Stimulated activated CD4-positive, alpha-beta T cell treated with anti-CD3 and anti-CD28 coated beads, Interleukin-1b, Interleukin-23, amount 100 ng/mL, for 48 hours (primary cell): Measurements from ENCODE around the gene MAEA.
A peak's percentile ranks its signal among the peaks of the same experiment; 100 is the strongest.

Experiments used
- DNase-seq: peaks from one replicate; pipeline ENCODE4 v3.0.0-alpha.2; 2020

Gene MAEA

DNA sequence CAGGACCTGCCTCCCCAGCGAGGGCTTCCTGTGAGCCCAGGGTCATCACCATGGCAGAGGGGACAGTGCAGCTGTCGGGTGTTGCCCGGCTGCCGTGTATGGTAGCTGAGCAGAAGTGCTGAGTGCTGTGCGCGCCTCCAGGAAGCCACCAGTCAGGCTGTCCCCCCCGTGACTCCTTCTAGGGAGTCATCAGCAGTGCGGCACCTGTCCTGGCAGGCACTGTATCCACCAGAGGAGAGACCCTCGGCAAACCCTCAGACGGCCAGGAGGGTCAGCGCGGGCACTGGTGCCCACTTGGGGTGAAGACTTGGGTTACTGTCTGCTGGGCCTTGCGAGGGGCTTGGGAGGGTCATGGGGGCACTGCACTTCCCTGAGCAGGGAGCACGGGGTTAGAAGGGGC, 65.7 kb downstream of the MAEA start:
- no peak for DNase-seq

DNA sequence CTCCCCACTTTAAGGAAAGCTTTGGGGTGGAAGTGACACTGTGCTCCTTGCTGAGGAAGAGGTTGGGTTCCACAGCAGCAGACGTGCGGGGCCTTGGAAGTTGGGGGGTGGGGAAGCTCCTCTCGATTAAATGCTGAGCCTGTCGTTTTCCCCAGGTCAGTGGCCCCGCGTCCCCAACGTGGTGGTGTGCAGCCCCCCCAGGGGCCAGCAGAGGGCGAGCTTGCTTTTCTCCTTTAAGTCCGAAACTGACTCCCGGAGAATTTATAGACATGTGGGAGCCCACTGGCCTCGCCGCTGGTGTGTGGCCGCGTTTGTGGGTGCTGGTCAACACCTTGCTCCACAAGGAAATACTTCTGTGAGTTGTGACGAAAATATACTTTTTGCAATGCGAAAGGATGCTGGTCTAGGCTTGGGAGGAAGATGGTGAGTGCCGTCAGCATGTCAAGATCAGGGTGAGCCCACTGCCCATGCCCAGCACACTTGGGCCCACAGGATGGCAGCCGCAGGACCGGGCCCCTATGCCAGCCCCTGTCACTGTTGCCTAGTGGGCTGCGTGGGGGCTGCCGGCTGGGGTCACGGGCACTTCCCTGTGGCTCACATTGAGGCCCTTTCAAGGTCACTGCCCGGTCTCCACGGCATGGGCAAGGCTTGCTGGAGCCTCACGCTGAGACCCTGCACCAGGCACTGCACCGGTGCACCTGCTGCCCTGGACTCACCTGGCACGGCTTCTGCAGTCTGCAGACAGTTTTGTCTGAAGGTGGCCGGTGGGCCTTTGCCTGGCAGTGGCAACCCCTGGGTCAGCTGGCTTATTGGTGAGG, 66.7 kb downstream of the MAEA start:
- DNase-seq, result peak; percentile 25

DNA sequence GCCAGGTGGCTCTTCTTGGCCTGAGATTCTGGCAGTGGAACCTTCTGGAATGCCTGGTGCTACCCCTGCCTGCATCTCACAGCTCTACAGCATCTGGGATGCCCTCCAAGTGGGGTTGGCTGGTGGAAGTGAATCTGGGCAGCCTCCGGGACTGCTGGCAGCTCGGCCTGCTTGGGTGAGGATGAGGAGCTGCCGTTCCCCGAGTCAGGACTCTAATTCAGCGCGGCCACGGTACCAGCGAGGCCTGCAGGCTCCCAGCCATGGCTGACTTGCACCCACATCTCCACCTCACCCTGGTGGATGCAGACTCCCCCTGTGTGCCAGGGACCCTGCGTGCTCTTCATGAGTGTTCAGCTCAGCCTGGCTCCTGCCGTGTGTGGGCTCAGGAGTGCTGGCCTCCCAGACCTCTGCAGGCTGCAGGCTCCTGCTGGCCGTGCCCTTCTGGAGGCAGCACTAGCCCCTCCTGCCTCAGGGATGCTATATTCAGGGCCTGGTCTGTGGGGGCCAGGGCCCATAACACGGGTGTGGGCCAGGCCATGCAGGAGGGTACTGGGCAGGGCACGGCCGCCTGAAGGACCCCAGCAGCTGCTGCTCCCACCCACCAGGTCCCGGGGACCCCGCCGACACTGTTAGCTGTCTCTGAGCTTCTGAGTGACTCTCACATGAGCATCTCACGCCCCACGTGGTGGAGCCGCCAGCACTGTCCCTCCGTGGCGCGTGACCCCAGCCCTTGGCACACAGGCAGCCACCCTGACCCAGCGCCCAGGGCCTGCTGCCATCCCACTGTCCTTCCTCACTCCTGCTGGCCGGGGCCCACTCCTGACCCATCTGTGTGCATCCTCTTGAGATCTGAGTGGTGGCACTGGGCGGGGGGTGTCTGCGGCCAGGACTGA, 67.9 kb downstream of the MAEA start:
- DNase-seq, result no peak

DNA sequence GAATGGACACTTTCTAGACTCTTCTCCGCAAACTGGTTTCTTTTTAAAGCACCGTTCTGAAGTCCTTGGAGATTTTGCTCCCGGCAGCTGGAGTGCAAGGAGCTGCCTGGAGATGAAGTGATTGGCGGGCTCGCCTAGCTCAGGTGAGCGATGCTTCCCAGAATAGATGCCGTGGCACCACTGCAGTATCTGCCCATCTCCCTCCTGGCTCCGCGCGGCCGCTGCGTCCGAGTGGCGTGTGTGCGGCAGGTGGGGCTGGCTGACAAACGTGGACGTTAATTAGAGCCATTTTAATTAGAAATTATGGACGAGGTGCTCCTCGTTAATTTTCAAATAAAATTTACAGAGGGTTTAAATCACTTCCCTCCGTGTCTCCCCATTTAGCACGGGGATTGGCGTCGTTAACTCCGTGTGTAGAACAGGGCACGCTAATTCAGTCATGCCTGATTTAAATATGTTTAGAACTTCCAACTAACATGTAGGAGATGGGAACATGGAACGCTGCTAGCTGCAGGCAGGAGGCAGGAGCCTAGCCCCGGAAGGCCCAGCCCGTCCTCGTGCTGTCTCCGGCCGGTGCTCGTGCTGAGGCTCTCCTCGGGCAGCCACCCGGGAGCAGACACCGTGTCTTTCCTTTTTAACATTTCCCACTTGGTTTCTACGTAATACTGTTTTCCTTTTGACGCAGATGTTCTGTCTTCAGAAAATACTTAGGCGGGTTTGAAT, 68.9 kb downstream of the MAEA start:
- DNase-seq, result no peak

DNA sequence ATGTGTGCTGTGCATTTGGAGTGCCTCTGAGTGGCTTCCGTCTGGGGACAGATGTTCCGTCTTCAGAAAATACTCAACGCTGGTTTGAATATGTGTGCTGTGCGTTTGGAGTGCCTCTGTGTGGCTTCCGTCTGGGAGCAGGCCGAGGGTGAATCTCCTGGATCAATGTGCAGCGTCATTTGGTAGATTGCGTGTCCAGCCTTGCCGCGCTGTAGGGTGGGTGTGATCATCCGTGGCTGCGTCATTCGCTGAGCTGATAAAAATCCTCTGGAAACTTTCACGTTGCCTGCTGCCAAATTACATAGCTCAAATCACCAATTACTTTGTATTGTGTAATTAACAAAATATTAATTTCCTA, 69.4 kb downstream of the MAEA start:
- no peak for DNase-seq

DNA sequence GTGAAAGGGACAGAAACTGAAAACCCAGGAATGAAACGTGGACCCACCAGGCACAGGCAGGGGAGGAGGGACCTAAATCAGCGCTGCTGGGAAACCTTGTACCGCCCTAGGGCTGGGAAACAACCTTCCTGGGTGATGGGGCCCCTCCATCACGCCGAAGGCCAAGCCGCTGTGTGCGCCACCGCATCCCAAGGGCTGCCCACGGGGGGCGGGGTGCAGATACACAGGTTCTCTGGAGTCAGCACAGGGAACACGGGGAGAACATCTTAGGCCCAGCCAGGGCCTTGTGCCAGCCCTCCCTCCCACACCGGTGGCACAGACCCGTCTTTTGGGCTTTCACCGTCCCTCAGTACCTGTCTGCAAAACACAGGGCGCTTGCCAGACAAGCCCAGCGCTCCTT, 70.3 kb downstream of the MAEA start:
- DNase-seq, result no peak

DNA sequence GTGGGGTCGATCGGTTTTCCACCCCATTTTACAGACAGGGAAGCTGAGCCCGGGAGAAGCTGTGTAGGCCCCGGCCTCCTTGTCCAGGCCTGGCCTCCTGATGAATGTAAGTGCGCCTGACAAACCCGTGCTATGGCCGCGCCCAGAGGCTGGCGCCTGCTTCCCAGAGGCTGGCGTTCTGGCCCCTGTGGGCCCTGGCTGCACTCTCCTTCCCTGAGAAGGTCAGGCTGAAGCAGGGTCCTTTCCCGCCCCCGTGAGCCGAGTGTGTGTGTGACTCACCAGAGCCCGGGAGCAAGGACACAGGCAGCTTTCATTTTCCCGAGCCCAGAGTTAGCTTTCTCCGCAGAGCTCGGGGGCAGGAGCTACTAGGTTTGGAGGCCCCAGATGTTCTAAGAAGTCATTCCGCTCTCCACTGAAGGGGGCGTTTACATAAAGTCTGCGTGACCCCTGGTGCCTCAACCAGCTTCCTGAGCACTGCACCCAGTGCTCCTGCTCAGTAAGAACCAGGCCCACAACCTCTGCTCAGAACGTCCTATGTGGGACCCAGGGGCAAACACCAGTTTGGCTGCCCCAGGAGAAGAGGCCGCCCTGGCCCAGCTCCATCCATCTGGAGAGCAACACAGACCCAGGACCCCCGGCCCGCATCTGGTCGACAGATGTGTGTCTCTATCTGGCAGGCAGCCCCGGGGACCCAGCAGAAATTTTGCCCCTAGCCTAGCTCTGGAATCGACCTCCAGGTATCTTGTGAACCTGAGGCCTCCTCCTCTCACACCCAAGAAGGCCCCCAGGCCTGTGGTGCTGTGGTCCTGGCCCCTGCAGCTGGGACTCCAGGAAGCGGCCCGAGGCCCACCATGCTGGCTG, 71.0 kb downstream of the MAEA start:
- no peak for DNase-seq

DNA sequence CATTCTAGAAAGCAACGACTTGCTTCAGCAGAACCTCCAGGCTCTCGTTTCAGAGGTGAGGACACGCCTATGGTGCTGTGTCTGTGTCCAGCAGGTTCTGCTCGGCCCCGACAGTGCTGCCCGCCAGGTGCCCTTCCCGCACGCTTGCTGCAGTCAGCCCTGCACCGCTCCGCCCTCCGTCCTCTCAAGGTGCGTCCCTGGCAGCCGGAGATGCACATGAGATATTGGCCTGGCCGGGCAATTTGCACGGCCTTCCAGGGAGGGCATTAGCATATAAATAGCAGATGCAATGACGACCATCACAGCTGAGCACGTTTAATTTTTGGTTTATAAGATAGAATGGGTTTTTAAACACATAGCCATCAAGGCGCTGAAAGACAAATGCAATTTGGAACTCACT, 71.7 kb downstream of the MAEA start:
- no peak for DNase-seq

DNA sequence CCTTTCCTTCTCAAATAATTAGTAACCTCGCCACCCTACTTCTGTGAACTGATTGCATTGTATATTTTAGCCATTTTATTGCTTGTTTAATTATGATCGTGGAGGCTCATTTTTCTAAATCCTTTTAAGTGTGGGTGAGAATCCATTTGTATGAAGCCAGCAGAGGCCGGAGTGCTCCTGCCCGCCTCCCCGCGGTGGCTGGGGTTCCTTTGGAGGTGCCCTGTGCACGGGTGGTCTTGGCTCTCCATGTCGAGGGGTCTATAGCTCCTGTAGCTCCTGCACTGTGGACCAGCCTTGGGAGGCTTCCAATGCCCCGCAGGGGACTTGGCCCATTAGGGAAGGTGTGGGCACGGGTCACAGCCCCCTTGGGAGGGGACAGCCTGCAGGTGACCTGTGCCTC, 72.4 kb downstream of the MAEA start:
- DNase-seq, result no peak

DNA sequence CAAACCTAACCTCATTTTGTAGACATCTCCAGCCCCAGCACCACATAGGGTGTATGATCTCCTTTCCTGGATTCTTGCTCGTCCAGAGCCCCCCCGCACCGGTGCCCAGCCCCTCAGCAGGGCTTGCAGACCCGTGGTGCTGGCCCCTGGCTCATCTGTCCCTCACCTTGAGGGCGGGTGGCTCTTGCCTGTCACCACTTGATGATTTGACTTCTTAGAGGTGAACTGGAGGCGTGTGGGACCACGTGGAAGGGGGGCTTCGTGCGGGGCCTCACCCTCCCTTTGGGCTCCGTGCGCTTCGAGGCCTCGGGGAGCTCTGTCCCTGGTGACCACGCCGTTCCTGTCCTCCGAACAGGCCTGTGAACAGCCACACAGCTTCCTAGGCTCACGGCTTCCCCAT, 72.8 kb downstream of the MAEA start:
- DNase-seq, result no peak

DNA sequence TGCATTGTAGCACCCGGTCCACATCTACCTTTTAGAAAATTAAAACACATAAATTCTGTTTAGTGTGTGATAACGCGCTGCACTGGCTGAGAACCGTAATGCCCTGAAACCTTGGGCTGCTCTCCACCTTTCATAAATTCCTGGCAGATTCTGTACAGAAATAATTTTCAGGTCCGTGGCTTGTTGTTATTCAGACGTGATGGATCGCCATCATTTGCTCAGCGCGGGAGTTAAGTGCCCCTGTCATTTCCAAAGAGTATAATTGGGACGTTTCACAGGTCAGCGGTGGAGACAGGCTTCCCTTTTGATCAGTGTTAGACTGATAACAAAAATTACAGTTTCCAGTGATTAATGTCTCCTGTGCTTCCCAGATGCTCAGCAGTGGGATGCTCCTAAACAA, 73.8 kb downstream of the MAEA start:
- no peak for DNase-seq

DNA sequence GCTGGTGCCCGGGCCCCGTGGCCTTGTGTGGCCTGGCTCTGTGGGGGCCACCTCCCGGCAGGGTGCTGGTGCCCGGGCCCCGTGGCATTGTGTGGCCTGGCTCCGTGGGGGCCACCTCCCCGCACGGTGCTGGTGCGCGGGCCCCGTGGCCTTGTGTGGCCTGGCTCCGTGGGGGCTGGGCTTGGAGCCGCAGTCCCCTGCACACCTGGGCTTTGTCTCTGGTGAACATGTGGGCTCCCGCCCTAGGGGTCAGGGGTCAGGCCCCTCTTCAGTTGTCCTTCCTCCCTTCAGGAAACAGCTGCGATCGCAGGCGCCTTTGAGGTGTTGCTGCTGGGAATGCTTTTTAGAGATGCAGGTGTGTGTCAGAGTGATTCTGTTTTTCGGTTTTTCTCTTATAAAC, 74.5 kb downstream of the MAEA start:
- DNase-seq, result no peak

DNA sequence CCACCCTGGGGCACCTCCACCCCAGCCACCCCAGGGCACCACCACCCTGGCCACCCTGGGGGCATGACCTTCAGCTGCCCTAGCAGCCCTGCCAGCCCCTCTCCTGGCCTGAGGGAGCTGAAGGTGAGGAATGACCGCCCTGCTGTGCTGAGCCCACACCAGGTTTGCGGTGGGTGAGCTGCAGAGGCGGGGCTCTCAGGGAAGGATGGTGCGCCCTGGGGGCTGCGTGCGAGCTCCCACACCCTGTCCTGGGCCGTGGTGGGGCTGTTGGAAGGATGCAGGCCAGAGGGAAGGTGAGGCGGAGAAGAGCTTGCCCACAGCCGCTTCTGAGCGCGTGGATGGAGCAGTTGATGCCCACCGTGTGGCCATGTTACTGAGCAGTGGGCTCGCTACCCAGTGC, 75.1 kb downstream of the MAEA start:
- no peak for DNase-seq

DNA sequence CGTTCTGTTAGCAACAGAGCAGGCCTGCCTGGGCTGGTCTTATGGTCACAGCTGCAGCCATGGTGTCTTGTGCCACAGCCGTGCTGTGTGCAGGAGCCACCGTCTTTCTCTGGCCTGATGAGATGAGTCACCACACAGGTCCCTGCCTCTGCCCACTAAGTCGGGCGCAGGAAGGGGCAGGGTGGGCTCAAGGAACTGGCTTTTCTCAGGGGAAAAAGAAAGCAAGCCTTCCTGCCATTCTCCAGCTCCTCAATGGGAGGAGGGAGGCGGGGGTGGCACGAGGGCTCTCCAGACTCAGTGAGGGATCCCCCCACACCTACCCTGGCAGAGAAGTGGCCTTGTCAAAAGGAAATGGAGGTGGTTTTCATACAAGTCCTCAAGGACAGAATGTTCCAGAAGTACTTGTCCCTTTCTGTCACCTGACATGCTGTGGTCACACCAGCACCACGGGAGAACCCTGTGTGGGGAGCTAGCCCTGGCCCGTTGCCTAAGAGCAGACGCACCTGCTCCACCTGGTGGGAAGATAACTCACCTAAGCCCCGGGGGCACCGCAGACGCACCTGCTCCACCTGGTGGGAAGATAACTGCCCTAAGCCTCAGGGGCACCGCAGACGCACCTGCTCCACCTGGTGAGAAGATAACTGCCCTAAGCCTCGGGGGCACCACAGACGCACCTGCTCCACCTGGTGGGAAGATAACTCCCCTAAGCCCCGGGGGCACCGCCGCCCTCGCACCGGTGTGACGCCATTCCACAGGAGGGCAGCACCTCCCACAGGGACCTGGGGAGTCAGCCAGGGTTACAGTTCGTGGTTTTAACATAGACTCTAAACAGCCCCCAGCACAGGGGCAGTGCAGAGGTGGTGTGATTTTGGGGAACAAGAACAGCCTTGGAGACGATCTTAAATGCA, 75.8 kb downstream of the MAEA start:
- DNase-seq, result no peak

DNA sequence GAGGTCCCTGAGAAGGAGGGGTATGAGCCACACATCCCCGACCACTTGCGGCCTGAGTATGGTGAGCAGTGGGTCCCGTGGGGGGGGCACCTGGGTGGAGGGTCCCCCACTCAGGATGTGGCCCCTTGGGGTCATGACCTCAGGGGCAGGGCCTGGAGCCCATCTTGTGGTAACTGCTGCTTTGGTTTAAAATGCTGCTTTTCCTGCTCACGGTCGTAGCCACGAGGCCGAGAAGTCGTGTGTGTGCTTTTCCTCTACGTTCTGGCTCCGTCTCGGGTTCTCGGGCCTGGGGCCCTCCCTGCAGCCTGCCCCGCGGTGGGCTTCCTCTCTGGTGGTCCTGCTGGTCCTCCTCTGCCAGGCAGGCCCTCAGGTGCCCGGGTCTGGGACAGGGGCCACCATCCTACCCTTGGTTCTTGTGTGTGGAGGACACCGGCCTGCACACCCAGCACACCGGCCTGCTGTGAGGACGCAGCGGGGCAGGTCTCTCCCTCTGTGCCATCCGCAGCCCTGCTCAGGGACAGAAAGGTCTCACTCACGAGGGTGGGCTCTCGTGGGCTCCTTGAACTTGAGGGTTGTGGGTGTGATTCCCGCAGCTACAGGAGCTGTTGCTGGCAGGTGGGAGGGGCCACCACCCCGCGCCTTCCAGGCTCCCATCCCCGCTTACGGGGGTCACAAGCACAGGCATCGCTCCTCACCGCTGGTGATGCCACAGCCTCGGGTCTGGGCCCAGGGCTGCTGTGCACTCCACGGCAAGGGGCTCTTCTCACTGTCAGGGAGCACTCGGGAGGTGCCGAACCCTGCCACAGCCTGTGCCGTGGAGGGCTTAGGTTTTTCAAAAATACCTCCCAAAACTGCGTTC, 76.9 kb downstream of the MAEA start:
- DNase-seq, result no peak

DNA sequence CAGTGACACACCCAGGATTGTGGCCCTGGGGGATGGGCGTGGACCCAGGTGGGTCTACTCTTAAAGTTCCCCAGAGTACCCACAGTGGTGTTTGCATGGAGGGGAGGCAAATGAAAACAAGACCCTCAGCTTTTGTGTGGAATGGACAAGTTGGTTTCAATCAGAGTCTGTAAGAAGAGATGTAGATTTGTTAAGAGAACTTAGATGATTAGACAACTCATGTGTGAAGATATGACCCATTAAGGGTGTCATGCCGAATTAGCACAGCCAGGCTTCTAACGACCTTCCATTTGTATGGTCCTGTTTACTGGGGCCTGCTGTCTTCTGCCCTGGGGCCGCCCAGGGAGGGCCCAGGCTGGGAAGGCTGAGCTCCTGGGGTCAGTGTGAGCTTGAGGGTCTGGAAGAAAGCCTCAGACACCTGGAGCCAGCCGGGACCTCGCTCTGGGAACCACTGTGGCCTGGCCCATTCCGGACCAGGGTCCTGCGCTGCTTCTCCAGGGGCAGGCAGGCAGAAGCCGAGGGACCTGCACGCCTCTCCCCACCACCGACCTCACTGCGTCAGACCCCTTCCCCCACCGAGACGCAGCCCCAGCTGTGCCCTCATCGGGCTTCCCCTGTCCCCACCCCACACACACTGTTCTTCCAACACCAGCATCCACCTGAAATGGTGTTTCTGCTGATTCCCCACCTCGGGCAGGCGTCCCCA, 77.7 kb downstream of the MAEA start:
- no peak for DNase-seq

DNA sequence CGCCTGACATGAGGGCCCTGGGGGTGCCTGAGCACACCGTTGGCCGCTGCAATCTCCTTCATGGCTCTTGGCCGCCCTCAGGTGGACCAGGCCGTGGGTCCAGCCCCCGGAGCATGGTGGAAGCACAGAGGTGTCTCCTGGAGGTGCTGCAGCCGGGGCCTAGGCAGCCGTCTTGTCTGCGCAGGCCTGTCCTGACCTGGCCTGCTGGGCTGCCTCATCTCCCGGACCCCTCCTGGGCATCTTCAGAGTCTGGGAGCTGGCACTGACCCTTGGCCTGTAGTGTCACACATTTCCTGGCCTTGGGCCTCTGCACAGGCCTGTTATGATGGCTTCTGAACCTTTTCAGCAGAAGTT, 78.2 kb downstream of the MAEA start:
- DNase-seq, result no peak

DNA sequence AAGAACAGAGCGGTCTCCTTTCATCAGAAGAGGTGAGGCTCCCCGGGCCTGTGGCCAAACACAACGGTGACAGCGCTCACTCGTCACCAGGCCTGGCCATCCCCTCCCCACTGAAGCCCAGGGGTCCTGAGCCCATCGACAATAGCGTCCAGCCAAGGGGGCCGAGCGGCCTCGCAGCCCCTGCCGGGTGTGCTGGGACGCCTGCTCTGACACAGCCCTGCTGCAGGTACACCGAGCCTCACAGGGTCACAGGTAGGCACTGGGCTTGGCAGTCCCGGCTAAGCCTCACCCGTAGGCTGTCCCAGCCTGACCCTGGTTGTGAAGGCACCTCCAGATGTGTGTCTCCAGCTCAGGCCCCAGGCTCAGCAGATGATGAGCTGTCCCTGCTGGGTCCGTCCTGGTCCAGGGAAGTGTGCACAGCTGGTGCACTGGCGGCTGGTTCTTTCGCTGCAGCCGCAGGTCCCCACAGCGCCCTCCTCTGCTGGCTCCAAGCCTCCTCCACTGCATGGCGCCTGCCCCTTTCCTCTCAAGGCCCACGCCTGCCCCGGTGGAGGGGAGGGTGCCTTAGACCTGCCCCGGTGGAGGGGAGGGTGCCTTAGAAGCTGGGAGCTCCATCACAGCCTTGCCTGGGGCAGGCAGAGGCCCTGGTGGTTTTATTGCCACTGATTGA, 78.9 kb downstream of the MAEA start:
- no peak for DNase-seq

DNA sequence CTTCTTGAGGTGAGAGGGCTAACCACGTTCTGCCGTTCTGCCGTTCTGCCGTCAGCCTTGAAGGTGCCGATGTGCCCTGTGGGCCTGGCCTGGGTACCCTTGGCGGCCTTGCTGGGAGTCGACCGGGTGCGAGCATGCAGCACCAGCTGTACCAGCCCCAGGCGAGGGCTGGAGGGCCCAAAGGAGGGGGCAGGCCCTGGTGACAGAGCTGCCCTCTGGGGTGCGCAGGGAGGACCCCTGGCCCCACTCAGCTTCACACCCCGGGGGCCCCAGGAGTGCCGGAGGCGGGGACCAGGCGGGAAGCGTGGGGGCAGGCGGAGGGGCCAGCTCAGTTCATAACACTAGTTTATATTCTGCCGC, 79.4 kb downstream of the MAEA start:
- no peak for DNase-seq
